ENCODE data around the gene EHHADH. TPM values are rescaled to one million over a fixed set of nuclear protein-coding genes. Genes with fewer than 3 reads are reported as not detected.

EHHADH gene
- total RNA-seq, 1 donor from 2014 or later: 1.1 TPM

DNA sequence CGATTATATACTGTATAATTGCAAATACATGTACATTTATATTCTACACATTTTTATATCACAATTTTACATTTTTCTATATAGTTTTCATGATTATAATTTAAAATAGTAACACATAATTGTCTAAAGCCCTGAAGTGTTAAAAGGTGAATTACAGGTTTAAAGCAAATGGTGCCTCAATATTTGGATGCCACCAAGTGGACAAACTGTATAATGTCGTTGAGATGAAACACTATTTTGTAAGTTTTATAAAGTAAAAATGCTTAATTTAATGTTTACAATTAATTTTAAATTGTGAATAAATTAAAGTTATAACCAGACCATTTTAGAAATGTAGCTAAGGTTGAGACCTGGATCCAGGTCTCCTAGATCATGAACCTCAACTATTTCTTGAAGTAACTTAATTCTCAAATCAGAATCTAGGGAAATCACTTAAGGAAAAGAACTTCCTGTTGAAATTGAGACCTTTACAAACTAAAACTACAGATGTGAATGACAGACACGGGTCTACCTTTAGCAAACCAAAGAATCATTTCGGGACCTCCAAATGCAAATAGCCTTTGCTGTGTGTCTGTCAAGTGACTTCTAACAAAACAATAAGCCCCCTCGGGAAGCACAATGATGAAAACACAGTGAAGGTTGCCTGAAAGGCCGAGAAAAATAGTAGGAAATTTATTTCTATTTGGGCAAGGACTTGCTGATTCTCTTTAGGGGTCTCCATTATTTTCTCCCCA is 37.8 kb downstream of the EHHADH start:
- no peaks in the 10 kb centered on the region for H3K9me3 Mint-ChIP-seq
- intact Hi-C loops (cut with micrococcal nuclease): loop anchor here (2.0 kb wide), 1 partner anchor 341 kb away; no protein-coding TSS in a partner anchor
- H3K36me3 Mint-ChIP-seq (ENCODE audit: low read depth): no peaks in the 10 kb centered on the region
- POLR2A ChIA-PET: no interaction called here
- DNase-seq (no peak), ATAC-seq (ENCODE audit: low read depth) (no peak)
- TF ChIP-seq CTCF (IDR thresholded peaks at IDR 0.05): no peak
- no peak overlapping the region for H3K4me3 Mint-ChIP-seq
- no peak overlapping the region for H3K27ac Mint-ChIP-seq
- CTCF ChIA-PET: no interaction called here
- no peaks in the 10 kb centered on the region for H3K4me1 Mint-ChIP-seq
- H3K27me3 Mint-ChIP-seq: no peaks in the 10 kb centered on the region

- ChIA-PET POLR2A (no interaction called here), CTCF (no interaction called here)
- H3K4me3 Mint-ChIP-seq: no peak overlapping the region
- H3K27ac Mint-ChIP-seq: no peak overlapping the region
- H3K27me3 Mint-ChIP-seq: no peaks in the 10 kb centered on the region
- H3K4me1 Mint-ChIP-seq: peaks cover 12% of the 10 kb centered on the region
- TF ChIP-seq CTCF (IDR thresholded peaks at IDR 0.05): no peak
- ATAC-seq (ENCODE audit: low read depth): no peak
- intact Hi-C loops (cut with micrococcal nuclease): no loop called here
- DNase-seq: no peak
- H3K9me3 Mint-ChIP-seq: no peaks in the 10 kb centered on the region
- no peaks in the 10 kb centered on the region for H3K36me3 Mint-ChIP-seq (ENCODE audit: low read depth)
Measured at GRCh38 chr3:185212559-185212958, 41.3 kb downstream of the EHHADH start.

DNA sequence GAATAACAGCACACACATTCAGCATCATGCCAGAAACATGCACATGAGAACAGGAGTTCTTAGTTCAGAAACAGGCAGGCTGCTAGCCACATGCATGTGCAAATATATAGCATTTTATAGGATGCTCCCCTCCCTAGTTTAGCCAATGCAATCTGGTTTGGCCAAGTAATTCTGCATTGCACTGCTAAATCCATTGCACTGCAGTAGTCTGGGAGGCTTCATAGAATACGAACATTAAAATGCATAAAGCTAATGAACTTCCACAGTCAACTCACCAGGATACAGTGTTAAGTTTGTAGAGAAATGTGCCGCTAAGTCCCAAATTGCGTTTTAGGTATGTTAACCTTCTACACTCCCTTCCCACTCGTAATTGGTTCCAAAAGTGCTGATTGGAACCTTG is 41.8 kb downstream of the EHHADH start:
- no peak overlapping the region for H3K4me3 Mint-ChIP-seq
- no peak for DNase-seq
- ChIA-PET POLR2A (no interaction called here), CTCF (no interaction called here)
- H3K4me1 Mint-ChIP-seq: peaks cover 16% of the 10 kb centered on the region
- no peak overlapping the region for H3K27ac Mint-ChIP-seq
- H3K36me3 Mint-ChIP-seq (ENCODE audit: low read depth): no peaks in the 10 kb centered on the region
- no peak for TF ChIP-seq CTCF (IDR thresholded peaks at IDR 0.05)
- H3K27me3 Mint-ChIP-seq: no peaks in the 10 kb centered on the region
- H3K9me3 Mint-ChIP-seq: no peaks in the 10 kb centered on the region
- intact Hi-C loops (cut with micrococcal nuclease): no loop called here
- no peak for ATAC-seq (ENCODE audit: low read depth)

DNA sequence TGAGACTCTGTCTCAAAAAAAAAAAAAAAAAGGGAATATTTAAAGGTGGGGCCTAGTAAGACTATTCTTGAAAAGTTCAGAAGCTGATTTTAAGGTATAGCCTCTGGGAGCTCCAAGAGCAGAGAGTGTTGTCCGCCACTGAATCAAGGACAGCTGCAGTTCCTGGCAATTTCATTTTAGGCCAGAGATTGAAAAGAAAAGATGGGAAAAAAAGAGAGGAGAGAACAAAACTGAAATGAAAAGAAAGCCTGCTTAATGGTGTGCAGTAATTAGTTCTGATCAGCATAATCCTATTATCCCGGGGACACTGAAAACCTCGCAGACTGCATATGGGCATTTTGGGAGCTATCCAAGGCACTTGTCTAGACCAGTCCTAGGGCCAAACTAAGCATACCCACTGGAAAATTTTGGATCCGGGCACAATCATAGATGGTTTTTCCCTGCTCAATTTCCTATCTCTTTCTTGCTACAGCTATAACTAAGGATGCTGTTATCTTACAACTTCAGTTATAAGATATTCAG is 43.2 kb downstream of the EHHADH start:
- Mint-ChIP-seq H3K27ac (no peak overlapping the region), H3K4me1 (peaks cover 16% of the 10 kb centered on the region), H3K9me3 (no peaks in the 10 kb centered on the region), H3K36me3 (ENCODE audit: low read depth) (no peaks in the 10 kb centered on the region), H3K4me3 (no peak overlapping the region), H3K27me3 (no peaks in the 10 kb centered on the region)
- no peak for TF ChIP-seq CTCF (IDR thresholded peaks at IDR 0.05)
- no peak for DNase-seq
- CTCF ChIA-PET: interaction anchor here (0.7 kb wide), 1 partner anchor 47 kb away, joined by 3 read pairs; no protein-coding TSS in a partner anchor
- POLR2A ChIA-PET: no interaction called here
- intact Hi-C loops (cut with micrococcal nuclease): no loop called here
- ATAC-seq (ENCODE audit: low read depth): no peak

DNA sequence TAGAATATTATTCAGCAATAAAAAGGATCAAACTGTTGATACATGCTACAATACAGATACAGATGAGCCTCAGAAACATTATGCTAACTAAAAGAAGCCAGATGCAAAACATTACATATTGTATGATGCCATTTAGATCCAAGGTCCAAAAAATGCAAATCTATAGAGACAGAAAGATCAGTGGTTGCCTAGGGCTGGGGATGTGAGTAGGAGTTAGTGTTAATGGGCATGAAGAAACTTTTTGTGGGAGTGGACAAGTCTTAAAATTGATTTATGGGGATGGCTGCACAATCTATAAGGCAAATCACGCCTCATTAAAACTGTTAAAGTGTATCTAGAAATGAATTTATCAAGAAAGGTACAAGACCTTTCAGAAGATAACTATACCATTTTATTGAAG is 45.0 kb downstream of the EHHADH start:
- ChIA-PET POLR2A (no interaction called here), CTCF (no interaction called here)
- intact Hi-C loops (cut with micrococcal nuclease): loop anchor here (5.0 kb wide), 1 partner anchor 73 kb away; no protein-coding TSS in a partner anchor
- Mint-ChIP-seq H3K4me3 (no peak overlapping the region), H3K36me3 (ENCODE audit: low read depth) (no peaks in the 10 kb centered on the region), H3K27me3 (no peaks in the 10 kb centered on the region), H3K9me3 (no peaks in the 10 kb centered on the region), H3K4me1 (peaks cover 16% of the 10 kb centered on the region), H3K27ac (no peak overlapping the region)
- ATAC-seq (ENCODE audit: low read depth) (no peak), DNase-seq (no peak)
- no peak for TF ChIP-seq CTCF (IDR thresholded peaks at IDR 0.05)
